ENCODE data around the gene PARD3. TPM values are rescaled to one million over a fixed set of nuclear protein-coding genes. Genes with fewer than 3 reads are reported as not detected.

Gene PARD3
- total RNA-seq, 4 donors from 2014 or later = 27.3 to 65.3 (median 55.6) TPM

DNA sequence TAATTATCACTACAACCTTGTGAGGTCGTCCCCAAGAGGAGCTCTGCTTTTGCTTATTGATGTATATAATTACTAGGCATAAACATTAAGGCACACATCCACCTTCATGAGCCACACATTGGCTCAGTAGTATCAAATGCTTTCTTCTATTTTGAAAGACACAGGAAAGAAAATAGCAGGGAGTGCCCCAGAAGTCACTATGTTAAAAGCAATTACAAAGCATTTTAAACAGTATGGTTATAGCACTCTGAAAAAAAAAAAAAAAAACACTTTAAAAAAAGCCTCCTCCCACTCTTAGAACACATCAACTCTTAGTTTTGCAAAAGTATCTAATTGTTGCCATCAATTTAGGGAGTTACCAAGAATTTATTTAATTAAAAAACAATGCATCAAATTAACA is 474.2 kb downstream of the PARD3 start:
- Histone ChIP-seq H3K36me3 (no peaks in the 10 kb centered on the region), H3K27me3 (no peaks in the 10 kb centered on the region), H3K9me3 (no peaks in the 10 kb centered on the region), H3K27ac (no peak overlapping the region), H3K4me1 (peaks cover 0 to 33% (median 7%) of the 10 kb centered on the region in 4 donors), H3K4me3 (no peak overlapping the region)
- WGBS, 2 donors (ENCODE audit: low coverage in 1 of 2) = 67 to 79% methylated on average over 1 of the region's 1 CpG
- intact Hi-C loops (cut with DNase I; ENCODE audit: low total_unique reads) = no loop called here
- TF ChIP-seq POLR2A (IDR thresholded peaks at IDR 0.05) = no peak
- TF ChIP-seq, protein P1, sequence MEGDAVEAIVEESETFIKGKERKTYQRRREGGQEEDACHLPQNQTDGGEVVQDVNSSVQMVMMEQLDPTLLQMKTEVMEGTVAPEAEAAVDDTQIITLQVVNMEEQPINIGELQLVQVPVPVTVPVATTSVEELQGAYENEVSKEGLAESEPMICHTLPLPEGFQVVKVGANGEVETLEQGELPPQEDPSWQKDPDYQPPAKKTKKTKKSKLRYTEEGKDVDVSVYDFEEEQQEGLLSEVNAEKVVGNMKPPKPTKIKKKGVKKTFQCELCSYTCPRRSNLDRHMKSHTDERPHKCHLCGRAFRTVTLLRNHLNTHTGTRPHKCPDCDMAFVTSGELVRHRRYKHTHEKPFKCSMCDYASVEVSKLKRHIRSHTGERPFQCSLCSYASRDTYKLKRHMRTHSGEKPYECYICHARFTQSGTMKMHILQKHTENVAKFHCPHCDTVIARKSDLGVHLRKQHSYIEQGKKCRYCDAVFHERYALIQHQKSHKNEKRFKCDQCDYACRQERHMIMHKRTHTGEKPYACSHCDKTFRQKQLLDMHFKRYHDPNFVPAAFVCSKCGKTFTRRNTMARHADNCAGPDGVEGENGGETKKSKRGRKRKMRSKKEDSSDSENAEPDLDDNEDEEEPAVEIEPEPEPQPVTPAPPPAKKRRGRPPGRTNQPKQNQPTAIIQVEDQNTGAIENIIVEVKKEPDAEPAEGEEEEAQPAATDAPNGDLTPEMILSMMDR (IDR thresholded peaks at IDR 0.05) = no peak
- TF ChIP-seq POLR2AphosphoS5 (IDR thresholded peaks at IDR 0.05) = no peak
- TF ChIP-seq EP300 (IDR thresholded peaks at IDR 0.05; ENCODE audit: low read depth) = no peak
- in situ Hi-C loops (cut with MboI; ENCODE audit: low pct_ligation_motif_present in 1 of 4, low pct_unique_long_range_greater_than_20kb in 1 of 4, low sequenced_read_pairs in 3 of 4) = no loop called here
- DNase-seq = no peak

DNA sequence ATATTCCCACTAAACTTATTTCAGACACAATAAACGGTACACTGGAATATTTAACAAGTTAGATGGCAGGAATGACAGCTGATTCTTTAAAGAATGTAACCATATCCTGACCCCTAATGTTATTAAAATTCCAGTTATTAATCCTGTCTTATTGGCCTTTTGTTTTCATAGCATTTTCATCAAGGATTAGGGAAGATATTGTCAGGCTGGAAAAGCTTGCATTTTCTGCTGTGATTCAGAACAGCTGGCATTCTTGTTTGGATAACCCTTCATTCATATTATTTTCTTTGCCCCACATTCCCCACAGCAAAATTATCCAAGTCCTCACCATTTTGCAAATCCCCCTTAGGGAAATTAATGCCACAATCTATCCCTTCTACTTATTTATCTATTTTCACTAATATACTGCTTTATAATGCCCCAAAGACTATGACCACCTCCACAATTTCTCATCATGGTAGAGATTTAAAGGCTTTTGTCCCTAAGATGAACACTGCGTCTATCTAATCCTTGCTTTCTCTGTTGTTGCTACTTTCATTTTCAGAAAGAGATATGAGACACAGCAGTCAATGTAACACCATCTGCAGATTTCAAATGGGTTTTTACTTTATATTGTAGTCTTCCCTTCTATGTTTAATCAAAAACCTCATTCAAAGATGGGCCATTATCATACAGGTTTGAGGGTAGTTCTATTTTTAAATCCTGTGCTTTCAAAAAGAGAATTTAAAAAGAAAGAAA is 475.1 kb downstream of the PARD3 start:
- Histone ChIP-seq H3K27me3 (no peaks in the 10 kb centered on the region), H3K36me3 (no peaks in the 10 kb centered on the region), H3K27ac (no peak overlapping the region), H3K4me3 (no peak overlapping the region), H3K4me1 (peaks cover 0 to 23% (median 2%) of the 10 kb centered on the region in 4 donors), H3K9me3 (no peaks in the 10 kb centered on the region)
- 62 to 79% methylated on average over 2 of the region's 2 CpGs for WGBS, 2 donors (ENCODE audit: low coverage in 1 of 2)
- in situ Hi-C loops (cut with MboI; ENCODE audit: low pct_ligation_motif_present in 1 of 4, low pct_unique_long_range_greater_than_20kb in 1 of 4, low sequenced_read_pairs in 3 of 4) = no loop called here
- DNase-seq = no peak
- no peak for TF ChIP-seq POLR2AphosphoS5 (IDR thresholded peaks at IDR 0.05)
- intact Hi-C loops (cut with DNase I; ENCODE audit: low total_unique reads) = no loop called here

DNA sequence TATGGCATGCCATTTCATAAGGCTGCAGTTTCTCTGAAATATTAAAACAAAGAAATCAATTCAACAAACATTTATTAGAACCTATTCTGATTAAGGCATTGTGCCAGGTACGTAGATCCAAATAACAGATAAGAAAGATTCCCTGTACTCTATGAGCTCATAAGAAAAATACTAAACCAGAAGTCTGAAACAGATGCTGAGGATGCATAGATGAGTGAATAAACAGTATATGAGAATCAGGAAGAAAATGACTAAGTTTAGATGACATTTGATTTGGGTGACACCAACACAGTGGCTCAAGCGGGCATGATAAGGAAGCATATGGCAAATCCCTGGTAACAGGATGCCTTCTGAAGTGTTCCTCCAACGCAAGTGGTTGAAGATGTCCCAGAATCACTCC is 477.2 kb downstream of the PARD3 start:
- H3K4me1 ChIP-seq = peaks cover 0 to 24% (median 2%) of the 10 kb centered on the region in 4 donors
- no peaks in the 10 kb centered on the region for H3K9me3 ChIP-seq
- DNase-seq = no peak
- H3K27me3 ChIP-seq = no peaks in the 10 kb centered on the region
- H3K27ac ChIP-seq = no peak overlapping the region
- in situ Hi-C loops (cut with MboI; ENCODE audit: low pct_ligation_motif_present in 1 of 4, low pct_unique_long_range_greater_than_20kb in 1 of 4, low sequenced_read_pairs in 3 of 4) (no loop called here), intact Hi-C loops (cut with DNase I; ENCODE audit: low total_unique reads) (no loop called here)
- H3K4me3 ChIP-seq = no peak overlapping the region
- WGBS, 2 donors (ENCODE audit: low coverage in 1 of 2) = 77 to 90% methylated on average over 2 to 3 of the region's 3 CpGs
- TF ChIP-seq POLR2AphosphoS5 (IDR thresholded peaks at IDR 0.05) (no peak), POLR2A (IDR thresholded peaks at IDR 0.05) (no peak), EP300 (IDR thresholded peaks at IDR 0.05; ENCODE audit: low read depth) (no peak)
- no peaks in the 10 kb centered on the region for H3K36me3 ChIP-seq

DNA sequence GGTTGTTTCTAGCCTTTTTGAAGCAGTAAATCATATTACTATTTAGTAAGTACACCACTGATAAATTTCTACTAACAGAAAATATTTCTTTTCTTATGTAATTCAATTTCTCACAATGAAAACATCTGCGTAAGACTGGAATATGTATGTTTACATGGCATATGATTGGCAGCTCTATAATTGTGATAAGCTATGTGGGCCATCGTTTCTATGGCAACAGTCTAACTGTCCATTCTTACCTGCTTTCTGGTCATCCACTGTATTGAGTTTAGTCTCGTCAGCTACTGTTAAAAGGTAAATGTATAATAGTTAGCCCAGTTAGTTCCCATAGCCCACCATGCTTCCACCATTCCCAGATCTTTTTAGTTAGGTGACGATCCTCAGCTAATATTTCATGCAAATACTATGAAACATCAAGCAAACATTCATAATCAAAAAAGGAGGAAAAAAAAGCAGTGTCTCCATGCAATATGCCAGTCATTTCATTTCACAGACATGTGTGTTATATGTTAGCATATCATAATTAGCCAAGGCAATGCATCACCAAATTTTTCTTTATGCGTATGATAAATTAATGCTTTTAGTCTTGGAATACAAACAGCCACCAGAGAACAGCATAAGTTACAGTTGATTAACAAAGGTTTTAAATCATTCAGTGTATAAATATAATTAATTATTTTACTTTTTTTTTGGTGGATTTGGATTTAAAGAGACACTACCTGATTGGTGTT is 479.0 kb downstream of the PARD3 start:
- intact Hi-C loops (cut with DNase I; ENCODE audit: low total_unique reads) (no loop called here), in situ Hi-C loops (cut with MboI; ENCODE audit: low pct_ligation_motif_present in 1 of 4, low pct_unique_long_range_greater_than_20kb in 1 of 4, low sequenced_read_pairs in 3 of 4) (no loop called here)
- TF ChIP-seq POLR2A (IDR thresholded peaks at IDR 0.05) (no peak), POLR2AphosphoS5 (IDR thresholded peaks at IDR 0.05) (no peak), EP300 (IDR thresholded peaks at IDR 0.05; ENCODE audit: low read depth) (no peak)
- TF ChIP-seq, protein P1 (IDR thresholded peaks at IDR 0.05) = no peak
- WGBS, 2 donors (ENCODE audit: low coverage in 1 of 2) = 80 to 84% methylated on average over 4 to 5 of the region's 5 CpGs
- no peak for DNase-seq
- no peak overlapping the region for H3K27ac ChIP-seq
- no peaks in the 10 kb centered on the region for H3K36me3 ChIP-seq
- H3K4me1 ChIP-seq = peaks cover 0 to 21% (median 2%) of the 10 kb centered on the region in 4 donors
- H3K27me3 ChIP-seq = no peaks in the 10 kb centered on the region
- H3K9me3 ChIP-seq = no peaks in the 10 kb centered on the region
- no peak overlapping the region for H3K4me3 ChIP-seq

DNA sequence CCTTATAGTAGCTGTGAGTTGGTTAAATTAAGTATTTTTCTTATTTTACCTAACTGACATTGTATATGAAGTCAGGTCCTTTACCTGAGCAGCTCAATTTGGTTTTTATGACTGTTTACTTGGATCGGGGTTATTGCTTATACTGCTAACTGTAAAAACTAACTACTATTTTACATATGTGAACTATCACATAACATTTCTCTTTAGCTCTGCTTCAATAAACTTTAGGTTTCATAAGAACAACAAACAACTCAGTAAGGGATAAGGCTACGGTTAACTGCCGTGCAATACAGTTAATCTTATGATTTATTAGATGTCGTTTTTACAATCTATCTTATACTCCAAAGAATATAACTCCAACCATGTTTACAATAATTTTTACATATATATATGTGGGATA is 480.2 kb downstream of the PARD3 start:
- TF ChIP-seq, protein P1 (IDR thresholded peaks at IDR 0.05) = no peak
- no peak for TF ChIP-seq POLR2AphosphoS5 (IDR thresholded peaks at IDR 0.05)
- TF ChIP-seq EP300 (IDR thresholded peaks at IDR 0.05; ENCODE audit: low read depth) = no peak
- no peak for TF ChIP-seq POLR2A (IDR thresholded peaks at IDR 0.05)
- in situ Hi-C loops (cut with MboI; ENCODE audit: low pct_ligation_motif_present in 1 of 4, low pct_unique_long_range_greater_than_20kb in 1 of 4, low sequenced_read_pairs in 3 of 4) = no loop called here
- WGBS, 2 donors (ENCODE audit: low coverage in 1 of 2) = 38 to 54% methylated on average over 4 of the region's 4 CpGs

More for the DNA sequence above, 480.2 kb downstream of the PARD3 start:
- intact Hi-C loops (cut with DNase I; ENCODE audit: low total_unique reads) = no loop called here
- Histone ChIP-seq H3K4me3 (no peak overlapping the region), H3K9me3 (no peaks in the 10 kb centered on the region), H3K27ac (peak overlapping the region in 1 of 4 donors; percentile 18), H3K4me1 (peaks cover 0 to 11% (median 2%) of the 10 kb centered on the region in 4 donors), H3K27me3 (no peaks in the 10 kb centered on the region), H3K36me3 (no peaks in the 10 kb centered on the region)
- no peak for DNase-seq
